ENCODE data around the gene SS18.

SS18 gene

GRCh38 chr18:26074246-26074645 is 16.2 kb downstream of the SS18 start:
- Histone ChIP-seq H3K9me3 (ENCODE audit: control insufficient read depth in 5 of 5, low read length in 5 of 5) (peaks cover 3 to 11% (median 6%) of the 10 kb centered on the region in 5 donors), H3K36me3 (ENCODE audit: control insufficient read depth in 5 of 5, insufficient read depth in 5 of 5, low read length in 5 of 5) (peaks cover 24 to 68% (median 40%) of the 10 kb centered on the region in 5 donors), H3K27me3 (ENCODE audit: control insufficient read depth in 5 of 5, insufficient read depth in 4 of 5, low read length in 5 of 5) (no peaks in the 10 kb centered on the region), H3K4me3 (ENCODE audit: low read depth in 1 of 5, low read length in 5 of 5) (no peak overlapping the region), H3K9ac (ENCODE audit: low read length in 5 of 5) (no peak overlapping the region), H3K4me1 (ENCODE audit: control insufficient read depth in 5 of 5, insufficient read depth in 5 of 5, low read length in 5 of 5) (no peaks in the 10 kb centered on the region), H3K27ac (ENCODE audit: low read depth, low read length) (no peak overlapping the region)

GRCh38 chr18:26073758-26074157 is 16.7 kb downstream of the SS18 start:
- Histone ChIP-seq H3K9me3 (ENCODE audit: control insufficient read depth in 5 of 5, low read length in 5 of 5) (peaks cover 3 to 11% (median 6%) of the 10 kb centered on the region in 5 donors), H3K9ac (ENCODE audit: low read length in 5 of 5) (no peak overlapping the region), H3K27me3 (ENCODE audit: control insufficient read depth in 5 of 5, insufficient read depth in 4 of 5, low read length in 5 of 5) (no peaks in the 10 kb centered on the region), H3K36me3 (ENCODE audit: control insufficient read depth in 5 of 5, insufficient read depth in 5 of 5, low read length in 5 of 5) (peaks cover 23 to 65% (median 40%) of the 10 kb centered on the region in 5 donors), H3K4me1 (ENCODE audit: control insufficient read depth in 5 of 5, insufficient read depth in 5 of 5, low read length in 5 of 5) (no peaks in the 10 kb centered on the region), H3K27ac (ENCODE audit: low read depth, low read length) (no peak overlapping the region), H3K4me3 (ENCODE audit: low read depth in 1 of 5, low read length in 5 of 5) (no peak overlapping the region)

- Histone ChIP-seq H3K27me3 (ENCODE audit: control insufficient read depth in 5 of 5, insufficient read depth in 4 of 5, low read length in 5 of 5) (no peaks in the 10 kb centered on the region), H3K4me1 (ENCODE audit: control insufficient read depth in 5 of 5, insufficient read depth in 5 of 5, low read length in 5 of 5) (no peaks in the 10 kb centered on the region), H3K36me3 (ENCODE audit: control insufficient read depth in 5 of 5, insufficient read depth in 5 of 5, low read length in 5 of 5) (peaks cover 26 to 66% (median 53%) of the 10 kb centered on the region in 5 donors)
These were observed 18.7 kb downstream of the SS18 start for GRCh38 chr18:26071725-26072124.

GRCh38 chr18:26071020-26071419 is 19.4 kb downstream of the SS18 start:
- Histone ChIP-seq H3K9me3 (ENCODE audit: control insufficient read depth in 5 of 5, low read length in 5 of 5) (peaks cover 3 to 11% (median 6%) of the 10 kb centered on the region in 5 donors), H3K4me3 (ENCODE audit: low read depth in 1 of 5, low read length in 5 of 5) (no peak overlapping the region), H3K27me3 (ENCODE audit: control insufficient read depth in 5 of 5, insufficient read depth in 4 of 5, low read length in 5 of 5) (no peaks in the 10 kb centered on the region), H3K27ac (ENCODE audit: low read depth, low read length) (no peak overlapping the region), H3K4me1 (ENCODE audit: control insufficient read depth in 5 of 5, insufficient read depth in 5 of 5, low read length in 5 of 5) (no peaks in the 10 kb centered on the region), H3K9ac (ENCODE audit: low read length in 5 of 5) (no peak overlapping the region), H3K36me3 (ENCODE audit: control insufficient read depth in 5 of 5, insufficient read depth in 5 of 5, low read length in 5 of 5) (peaks cover 27 to 64% (median 52%) of the 10 kb centered on the region in 5 donors)

More at GRCh38 chr18:26071725-26072124, 18.7 kb downstream of the SS18 start:
- Histone ChIP-seq H3K9ac (ENCODE audit: low read length in 5 of 5) (no peak overlapping the region), H3K4me3 (ENCODE audit: low read depth in 1 of 5, low read length in 5 of 5) (no peak overlapping the region), H3K27ac (ENCODE audit: low read depth, low read length) (no peak overlapping the region), H3K9me3 (ENCODE audit: control insufficient read depth in 5 of 5, low read length in 5 of 5) (peaks cover 3 to 11% (median 6%) of the 10 kb centered on the region in 5 donors)

GRCh38 chr18:26059357-26059756 is 31.1 kb downstream of the SS18 start:
- Histone ChIP-seq H3K4me1 (ENCODE audit: control insufficient read depth in 5 of 5, insufficient read depth in 5 of 5, low read length in 5 of 5) (no peaks in the 10 kb centered on the region), H3K27me3 (ENCODE audit: control insufficient read depth in 5 of 5, insufficient read depth in 4 of 5, low read length in 5 of 5) (no peaks in the 10 kb centered on the region), H3K27ac (ENCODE audit: low read depth, low read length) (no peak overlapping the region), H3K36me3 (ENCODE audit: control insufficient read depth in 5 of 5, insufficient read depth in 5 of 5, low read length in 5 of 5) (peaks cover 28 to 37% (median 29%) of the 10 kb centered on the region in 5 donors), H3K9me3 (ENCODE audit: control insufficient read depth in 5 of 5, low read length in 5 of 5) (no peaks in the 10 kb centered on the region), H3K4me3 (ENCODE audit: low read depth in 1 of 5, low read length in 5 of 5) (no peak overlapping the region), H3K9ac (ENCODE audit: low read length in 5 of 5) (no peak overlapping the region)

- no peak overlapping the region for H3K27ac ChIP-seq (ENCODE audit: low read depth, low read length)
- H3K27me3 ChIP-seq (ENCODE audit: control insufficient read depth in 5 of 5, insufficient read depth in 4 of 5, low read length in 5 of 5), result no peaks in the 10 kb centered on the region
- H3K4me1 ChIP-seq (ENCODE audit: control insufficient read depth in 5 of 5, insufficient read depth in 5 of 5, low read length in 5 of 5), result no peaks in the 10 kb centered on the region
- H3K9ac ChIP-seq (ENCODE audit: low read length in 5 of 5), result no peak overlapping the region
- peaks cover 35 to 50% (median 44%) of the 10 kb centered on the region in 5 donors for H3K36me3 ChIP-seq (ENCODE audit: control insufficient read depth in 5 of 5, insufficient read depth in 5 of 5, low read length in 5 of 5)
- H3K9me3 ChIP-seq (ENCODE audit: control insufficient read depth in 5 of 5, low read length in 5 of 5), result no peaks in the 10 kb centered on the region
- no peak overlapping the region for H3K4me3 ChIP-seq (ENCODE audit: low read depth in 1 of 5, low read length in 5 of 5)
These were observed 33.1 kb downstream of the SS18 start for GRCh38 chr18:26057344-26057773.

- Histone ChIP-seq H3K4me3 (ENCODE audit: low read depth in 1 of 5, low read length in 5 of 5) (no peak overlapping the region), H3K9me3 (ENCODE audit: control insufficient read depth in 5 of 5, low read length in 5 of 5) (no peaks in the 10 kb centered on the region), H3K27ac (ENCODE audit: low read depth, low read length) (no peak overlapping the region), H3K9ac (ENCODE audit: low read length in 5 of 5) (no peak overlapping the region), H3K36me3 (ENCODE audit: control insufficient read depth in 5 of 5, insufficient read depth in 5 of 5, low read length in 5 of 5) (peaks cover 36 to 51% (median 46%) of the 10 kb centered on the region in 5 donors), H3K27me3 (ENCODE audit: control insufficient read depth in 5 of 5, insufficient read depth in 4 of 5, low read length in 5 of 5) (no peaks in the 10 kb centered on the region), H3K4me1 (ENCODE audit: control insufficient read depth in 5 of 5, insufficient read depth in 5 of 5, low read length in 5 of 5) (no peaks in the 10 kb centered on the region)
These were observed 34.1 kb downstream of the SS18 start for GRCh38 chr18:26056291-26056690.

- Histone ChIP-seq H3K36me3 (ENCODE audit: control insufficient read depth in 5 of 5, insufficient read depth in 5 of 5, low read length in 5 of 5) (peaks cover 37 to 53% (median 40%) of the 10 kb centered on the region in 5 donors), H3K9me3 (ENCODE audit: control insufficient read depth in 5 of 5, low read length in 5 of 5) (no peaks in the 10 kb centered on the region), H3K9ac (ENCODE audit: low read length in 5 of 5) (no peak overlapping the region), H3K27ac (ENCODE audit: low read depth, low read length) (no peak overlapping the region), H3K27me3 (ENCODE audit: control insufficient read depth in 5 of 5, insufficient read depth in 4 of 5, low read length in 5 of 5) (no peaks in the 10 kb centered on the region), H3K4me1 (ENCODE audit: control insufficient read depth in 5 of 5, insufficient read depth in 5 of 5, low read length in 5 of 5) (no peaks in the 10 kb centered on the region), H3K4me3 (ENCODE audit: low read depth in 1 of 5, low read length in 5 of 5) (no peak overlapping the region)
These were observed 37.9 kb downstream of the SS18 start for GRCh38 chr18:26052505-26052904.

- H3K27me3 ChIP-seq (ENCODE audit: control insufficient read depth in 5 of 5, insufficient read depth in 4 of 5, low read length in 5 of 5), result no peaks in the 10 kb centered on the region
- peaks cover 0 to 2% (median 0%) of the 10 kb centered on the region in 5 donors for H3K4me1 ChIP-seq (ENCODE audit: control insufficient read depth in 5 of 5, insufficient read depth in 5 of 5, low read length in 5 of 5)
- peaks cover 30 to 48% (median 36%) of the 10 kb centered on the region in 5 donors for H3K36me3 ChIP-seq (ENCODE audit: control insufficient read depth in 5 of 5, insufficient read depth in 5 of 5, low read length in 5 of 5)
- no peak overlapping the region for H3K27ac ChIP-seq (ENCODE audit: low read depth, low read length)
- H3K9me3 ChIP-seq (ENCODE audit: control insufficient read depth in 5 of 5, low read length in 5 of 5), result no peaks in the 10 kb centered on the region
- no peak overlapping the region for H3K9ac ChIP-seq (ENCODE audit: low read length in 5 of 5)
- H3K4me3 ChIP-seq (ENCODE audit: low read depth in 1 of 5, low read length in 5 of 5), result no peak overlapping the region
These were observed 38.6 kb downstream of the SS18 start for GRCh38 chr18:26051843-26052242.

GRCh38 chr18:26046419-26047077 is 43.9 kb downstream of the SS18 start:
- no peak overlapping the region for H3K27ac ChIP-seq (ENCODE audit: low read depth, low read length)
- H3K9ac ChIP-seq (ENCODE audit: low read length in 5 of 5), result no peak overlapping the region
- peaks cover 0 to 8% (median 4%) of the 10 kb centered on the region in 5 donors for H3K4me1 ChIP-seq (ENCODE audit: control insufficient read depth in 5 of 5, insufficient read depth in 5 of 5, low read length in 5 of 5)
- H3K9me3 ChIP-seq (ENCODE audit: control insufficient read depth in 5 of 5, low read length in 5 of 5), result no peaks in the 10 kb centered on the region
- H3K4me3 ChIP-seq (ENCODE audit: low read depth in 1 of 5, low read length in 5 of 5), result no peak overlapping the region
- no peaks in the 10 kb centered on the region for H3K27me3 ChIP-seq (ENCODE audit: control insufficient read depth in 5 of 5, insufficient read depth in 4 of 5, low read length in 5 of 5)
- H3K36me3 ChIP-seq (ENCODE audit: control insufficient read depth in 5 of 5, insufficient read depth in 5 of 5, low read length in 5 of 5), result peaks cover 6 to 17% (median 14%) of the 10 kb centered on the region in 5 donors

Measured in subcutaneous abdominal adipose tissue (tissue), 5 donors.